ENCODE measurements around the gene DLAT. TPM values are rescaled to one million over a fixed set of nuclear protein-coding genes. Genes with fewer than 3 reads are reported as not detected.

DLAT gene
- total RNA-seq, 1 experiment from 2014 or later, result 68.1 TPM

DNA sequence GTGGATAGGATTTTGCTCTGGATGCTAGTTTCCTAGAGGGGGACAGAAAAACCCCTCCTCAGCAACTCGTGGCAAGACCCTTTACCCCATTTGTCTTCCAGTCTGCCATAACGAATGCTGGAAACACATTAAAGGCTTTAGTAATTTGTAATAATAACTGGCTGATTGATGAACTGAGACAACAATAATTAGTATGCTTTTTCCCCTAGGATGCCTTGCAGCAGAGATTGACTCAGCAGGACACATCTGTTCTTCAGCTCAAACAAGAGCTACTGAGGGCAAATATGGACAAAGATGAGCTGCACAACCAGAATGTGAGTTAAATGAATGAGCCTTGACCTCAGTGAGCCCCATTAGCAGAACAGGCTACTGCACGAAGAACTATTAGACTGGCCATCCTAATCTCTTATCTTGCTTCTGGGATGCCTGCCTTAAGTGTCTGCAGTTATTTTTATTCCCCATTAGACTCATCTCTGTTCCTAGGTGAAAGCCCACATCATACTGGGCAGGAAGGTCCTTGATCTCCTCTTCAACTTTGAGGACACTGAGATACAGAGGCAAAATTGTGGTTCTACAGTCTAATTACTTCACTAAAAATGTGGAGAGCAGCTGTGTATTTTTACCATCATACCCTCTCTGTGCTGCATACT is 32.9 kb upstream of the DLAT start:
- CTCF ChIA-PET, result interaction anchor here (1.1 kb wide), 1 partner anchor 61 kb away, joined by 3 read pairs; no protein-coding TSS in a partner anchor
- Histone ChIP-seq H3K9me2 (ENCODE audit: insufficient read depth) (no peaks in the 10 kb centered on the region), H3K9ac (ENCODE audit: low read length) (no peak overlapping the region), H3K9me3 (ENCODE audit: control insufficient read depth in 1 of 2, insufficient read depth in 1 of 2, low read depth in 1 of 2, low read length in 2 of 2) (no peaks in the 10 kb centered on the region), H2AFZ (ENCODE audit: low read depth, low read length, poor library complexity, severe bottlenecking) (no peak overlapping the region), H3K36me3 (ENCODE audit: control insufficient read depth in 1 of 2, insufficient read depth in 2 of 2, low read length in 2 of 2) (peaks cover 0 to 6% of the 10 kb centered on the region in 2 experiments; a peak in 3 of 4 replicates), H3K4me2 (ENCODE audit: low read length) (no peak overlapping the region), H3K27ac (ENCODE audit: low read depth, low read length) (no peak overlapping the region), H3K4me3 (replicated peaks in 1 of 2; ENCODE audit: low read depth in 1 of 2, low read length in 2 of 2) (no peak overlapping the region), H3K27me3 (ENCODE audit: insufficient read depth, low read length) (no peaks in the 10 kb centered on the region), H3K79me2 (ENCODE audit: insufficient read depth, low read length) (no peaks in the 10 kb centered on the region), H3K4me1 (ENCODE audit: control insufficient read depth in 1 of 2, insufficient read depth in 2 of 2, low read length in 2 of 2) (no peaks in the 10 kb centered on the region), H4K20me1 (ENCODE audit: insufficient read depth) (no peaks in the 10 kb centered on the region)
- no TSS peak for BruUV-seq (replicated peaks)
- TF ChIP-seq POLR2AphosphoS5 (IDR thresholded peaks at IDR 0.05; ENCODE audit: low read depth, low read length), result no peak
- TF ChIP-seq, protein P1, sequence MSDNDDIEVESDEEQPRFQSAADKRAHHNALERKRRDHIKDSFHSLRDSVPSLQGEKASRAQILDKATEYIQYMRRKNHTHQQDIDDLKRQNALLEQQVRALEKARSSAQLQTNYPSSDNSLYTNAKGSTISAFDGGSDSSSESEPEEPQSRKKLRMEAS (IDR thresholded peaks at IDR 0.05), result no peak
- no peak for TF ChIP-seq CEBPB (IDR thresholded peaks at IDR 0.05; ENCODE audit: low read depth)
- TF ChIP-seq ZFX (IDR thresholded peaks at IDR 0.05), result no peak
- TF ChIP-seq ZNF274 (IDR thresholded peaks at IDR 0.05; ENCODE audit: low read depth, low read length), result no peak
- RAD21 ChIA-PET (ENCODE audit: low non-redundant PET in 1 of 2, low total read pairs in 2 of 2, uncharacterized antibody in 2 of 2, unreplicated experiment in 2 of 2), result no interaction called here
- ATAC-seq (no peak), DNase-seq (ENCODE audit: low read depth, low spot score) (no peak)
- POLR2A ChIA-PET, result no interaction called here
- intact Hi-C loops (cut with micrococcal nuclease), result loop anchor here (10.0 kb wide), 1 partner anchor 408 kb away; no protein-coding TSS in a partner anchor

DNA sequence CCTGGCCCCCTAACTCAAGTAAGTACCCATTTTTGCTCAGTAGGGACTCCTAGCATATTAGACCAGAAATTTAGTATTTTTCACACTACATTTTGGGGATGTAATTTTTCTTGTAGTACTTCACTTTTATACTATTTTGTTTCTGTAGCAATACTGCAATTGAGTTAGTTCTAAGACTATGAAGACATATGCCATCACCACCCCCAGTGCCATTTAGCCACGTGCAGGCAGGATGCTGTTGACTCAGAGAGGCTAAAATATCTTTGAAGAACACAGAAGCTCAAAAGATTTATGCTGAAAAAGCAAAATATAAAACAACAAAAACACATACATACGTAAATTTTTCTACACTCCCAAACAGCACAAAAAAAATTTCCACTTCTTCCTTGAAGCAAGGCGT is 29.1 kb upstream of the DLAT start:
- no TSS peak for BruUV-seq (replicated peaks)
- Histone ChIP-seq H3K27me3 (ENCODE audit: insufficient read depth, low read length) (no peaks in the 10 kb centered on the region), H3K4me1 (ENCODE audit: control insufficient read depth in 1 of 2, insufficient read depth in 2 of 2, low read length in 2 of 2) (no peaks in the 10 kb centered on the region), H3K9me2 (ENCODE audit: insufficient read depth) (no peaks in the 10 kb centered on the region), H3K9ac (ENCODE audit: low read length) (no peak overlapping the region), H3K27ac (ENCODE audit: low read depth, low read length) (no peak overlapping the region), H3K9me3 (ENCODE audit: control insufficient read depth in 1 of 2, insufficient read depth in 1 of 2, low read depth in 1 of 2, low read length in 2 of 2) (no peaks in the 10 kb centered on the region), H3K4me3 (replicated peaks in 1 of 2; ENCODE audit: low read depth in 1 of 2, low read length in 2 of 2) (no peak overlapping the region), H3K4me2 (ENCODE audit: low read length) (no peak overlapping the region), H3K79me2 (ENCODE audit: insufficient read depth, low read length) (no peaks in the 10 kb centered on the region), H4K20me1 (ENCODE audit: insufficient read depth) (no peaks in the 10 kb centered on the region), H3K36me3 (ENCODE audit: control insufficient read depth in 1 of 2, insufficient read depth in 2 of 2, low read length in 2 of 2) (peaks cover 0 to 6% of the 10 kb centered on the region in 2 experiments; a peak in 3 of 4 replicates), H2AFZ (ENCODE audit: low read depth, low read length, poor library complexity, severe bottlenecking) (no peak overlapping the region)
- ATAC-seq (no peak), DNase-seq (ENCODE audit: low read depth, low spot score) (no peak)
- CTCF ChIA-PET, result interaction anchor here (1.6 kb wide), 1 partner anchor 64 kb away, joined by 3 read pairs; no protein-coding TSS in a partner anchor
- intact Hi-C loops (cut with micrococcal nuclease), result loop anchor here (10.0 kb wide), 1 partner anchor 411 kb away; no protein-coding TSS in a partner anchor
- RAD21 ChIA-PET (ENCODE audit: low non-redundant PET in 1 of 2, low total read pairs in 2 of 2, uncharacterized antibody in 2 of 2, unreplicated experiment in 2 of 2), result no interaction called here
- POLR2A ChIA-PET, result no interaction called here
- TF ChIP-seq, protein P2, sequence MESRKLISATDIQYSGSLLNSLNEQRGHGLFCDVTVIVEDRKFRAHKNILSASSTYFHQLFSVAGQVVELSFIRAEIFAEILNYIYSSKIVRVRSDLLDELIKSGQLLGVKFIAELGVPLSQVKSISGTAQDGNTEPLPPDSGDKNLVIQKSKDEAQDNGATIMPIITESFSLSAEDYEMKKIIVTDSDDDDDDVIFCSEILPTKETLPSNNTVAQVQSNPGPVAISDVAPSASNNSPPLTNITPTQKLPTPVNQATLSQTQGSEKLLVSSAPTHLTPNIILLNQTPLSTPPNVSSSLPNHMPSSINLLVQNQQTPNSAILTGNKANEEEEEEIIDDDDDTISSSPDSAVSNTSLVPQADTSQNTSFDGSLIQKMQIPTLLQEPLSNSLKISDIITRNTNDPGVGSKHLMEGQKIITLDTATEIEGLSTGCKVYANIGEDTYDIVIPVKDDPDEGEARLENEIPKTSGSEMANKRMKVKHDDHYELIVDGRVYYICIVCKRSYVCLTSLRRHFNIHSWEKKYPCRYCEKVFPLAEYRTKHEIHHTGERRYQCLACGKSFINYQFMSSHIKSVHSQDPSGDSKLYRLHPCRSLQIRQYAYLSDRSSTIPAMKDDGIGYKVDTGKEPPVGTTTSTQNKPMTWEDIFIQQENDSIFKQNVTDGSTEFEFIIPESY (IDR thresholded peaks at IDR 0.05; ENCODE audit: extremely low read depth, insufficient replicate concordance, low read length), result no peak
- no peak for TF ChIP-seq POLR2AphosphoS5 (IDR thresholded peaks at IDR 0.05; ENCODE audit: low read depth, low read length)
- TF ChIP-seq SP1 (IDR thresholded peaks at IDR 0.05; ENCODE audit: low read depth), result no peak
- no peak for TF ChIP-seq CEBPB (IDR thresholded peaks at IDR 0.05; ENCODE audit: low read depth)
- TF ChIP-seq, protein P3, sequence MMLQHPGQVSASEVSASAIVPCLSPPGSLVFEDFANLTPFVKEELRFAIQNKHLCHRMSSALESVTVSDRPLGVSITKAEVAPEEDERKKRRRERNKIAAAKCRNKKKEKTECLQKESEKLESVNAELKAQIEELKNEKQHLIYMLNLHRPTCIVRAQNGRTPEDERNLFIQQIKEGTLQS (IDR thresholded peaks at IDR 0.05), result no peak
- TF ChIP-seq SIN3A (IDR thresholded peaks at IDR 0.05; ENCODE audit: low read depth), result no peak
- TF ChIP-seq CBX3 (IDR thresholded peaks at IDR 0.05; ENCODE audit: low read depth), result no peak
- no peak for TF ChIP-seq POLR2A (IDR thresholded peaks at IDR 0.05; ENCODE audit: borderline replicate concordance, extremely low read depth, insufficient read depth, insufficient read length)
- TF ChIP-seq SRF (IDR thresholded peaks at IDR 0.05; ENCODE audit: low read depth), result no peak
- TF ChIP-seq, protein P4, sequence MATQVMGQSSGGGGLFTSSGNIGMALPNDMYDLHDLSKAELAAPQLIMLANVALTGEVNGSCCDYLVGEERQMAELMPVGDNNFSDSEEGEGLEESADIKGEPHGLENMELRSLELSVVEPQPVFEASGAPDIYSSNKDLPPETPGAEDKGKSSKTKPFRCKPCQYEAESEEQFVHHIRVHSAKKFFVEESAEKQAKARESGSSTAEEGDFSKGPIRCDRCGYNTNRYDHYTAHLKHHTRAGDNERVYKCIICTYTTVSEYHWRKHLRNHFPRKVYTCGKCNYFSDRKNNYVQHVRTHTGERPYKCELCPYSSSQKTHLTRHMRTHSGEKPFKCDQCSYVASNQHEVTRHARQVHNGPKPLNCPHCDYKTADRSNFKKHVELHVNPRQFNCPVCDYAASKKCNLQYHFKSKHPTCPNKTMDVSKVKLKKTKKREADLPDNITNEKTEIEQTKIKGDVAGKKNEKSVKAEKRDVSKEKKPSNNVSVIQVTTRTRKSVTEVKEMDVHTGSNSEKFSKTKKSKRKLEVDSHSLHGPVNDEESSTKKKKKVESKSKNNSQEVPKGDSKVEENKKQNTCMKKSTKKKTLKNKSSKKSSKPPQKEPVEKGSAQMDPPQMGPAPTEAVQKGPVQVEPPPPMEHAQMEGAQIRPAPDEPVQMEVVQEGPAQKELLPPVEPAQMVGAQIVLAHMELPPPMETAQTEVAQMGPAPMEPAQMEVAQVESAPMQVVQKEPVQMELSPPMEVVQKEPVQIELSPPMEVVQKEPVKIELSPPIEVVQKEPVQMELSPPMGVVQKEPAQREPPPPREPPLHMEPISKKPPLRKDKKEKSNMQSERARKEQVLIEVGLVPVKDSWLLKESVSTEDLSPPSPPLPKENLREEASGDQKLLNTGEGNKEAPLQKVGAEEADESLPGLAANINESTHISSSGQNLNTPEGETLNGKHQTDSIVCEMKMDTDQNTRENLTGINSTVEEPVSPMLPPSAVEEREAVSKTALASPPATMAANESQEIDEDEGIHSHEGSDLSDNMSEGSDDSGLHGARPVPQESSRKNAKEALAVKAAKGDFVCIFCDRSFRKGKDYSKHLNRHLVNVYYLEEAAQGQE (IDR thresholded peaks at IDR 0.05; ENCODE audit: low read depth), result no peak
- no peak for TF ChIP-seq EGR1 (IDR thresholded peaks at IDR 0.05; ENCODE audit: low read depth)
- TF ChIP-seq ELF1 (IDR thresholded peaks at IDR 0.05; ENCODE audit: borderline replicate concordance, low read depth), result no peak

All from HCT116 (cell line).